Tibial artery (tissue), 4 donors: ENCODE data around the gene SYAP1.

Experiments used
- DNase-seq, 2 donors: peaks; one replicate each; pipeline ENCODE4 v3.0.0-alpha.2; 2019
- H3K27ac ChIP-seq, 2 donors: fragments of 200-600 bp; sonication (generic) in 1 of 2; 1 replicate in 1 of 2; 2 replicates in 1 of 2; pipeline ENCODE4 v1.5.1; 2018 to 2019; ENCODE audit warnings: mild to moderate bottlenecking in 1 of 2
- H3K27me3 ChIP-seq, 2 donors: fragments of 200-600 bp; sonication (generic) in 1 of 2; one replicate each; pipeline versions ENCODE4 v1.5.1 to v1.6.0; 2016 to 2019
- H3K36me3 ChIP-seq, 3 donors: fragments of 200-600 bp; sonication (generic) in 2 of 3; one replicate each; pipeline ENCODE4 v1.5.1; 2016 to 2019; ENCODE audit warnings: mild to moderate bottlenecking in 2 of 3
- H3K4me1 ChIP-seq, 4 donors: fragments of 200-600 bp; sonication (generic) in 2 of 4; 1 replicate in 3 of 4; 2 replicates in 1 of 4; pipeline ENCODE4 v1.5.1; 2016 to 2019
- H3K4me3 ChIP-seq, 2 donors: fragments of 200-600 bp; sonication (generic) in 1 of 2; 1 replicate in 1 of 2; 2 replicates in 1 of 2; pipeline ENCODE4 v1.5.1; 2018 to 2019; ENCODE audit warnings: mild to moderate bottlenecking in 2 of 2
- H3K9me3 ChIP-seq, 3 donors: fragments of 200-600 bp; sonication (generic) in 1 of 3; one replicate each; pipeline ENCODE4 v1.5.1; 2016 to 2019
- intact Hi-C: fragments of 100-400 bp; cut with DNase I; formaldehyde crosslinking; loops from one replicate; pipeline ENCODE4 v1.15.0; 2023; ENCODE audit warnings: low total_unique reads
- TF ChIP-seq, protein P1 (sequence below), 2 experiments: fragments of 200-600 bp in 1 of 2; fragments of 450-650 bp in 1 of 2; IDR thresholded peaks; one replicate each; pipeline ENCODE4 v1.5.1; 2017 to 2019; ENCODE audit warnings: antibody characterized with exemption in 2 of 2, mild to moderate bottlenecking in 1 of 2, moderate library complexity in 1 of 2

The SYAP1 gene

DNA sequence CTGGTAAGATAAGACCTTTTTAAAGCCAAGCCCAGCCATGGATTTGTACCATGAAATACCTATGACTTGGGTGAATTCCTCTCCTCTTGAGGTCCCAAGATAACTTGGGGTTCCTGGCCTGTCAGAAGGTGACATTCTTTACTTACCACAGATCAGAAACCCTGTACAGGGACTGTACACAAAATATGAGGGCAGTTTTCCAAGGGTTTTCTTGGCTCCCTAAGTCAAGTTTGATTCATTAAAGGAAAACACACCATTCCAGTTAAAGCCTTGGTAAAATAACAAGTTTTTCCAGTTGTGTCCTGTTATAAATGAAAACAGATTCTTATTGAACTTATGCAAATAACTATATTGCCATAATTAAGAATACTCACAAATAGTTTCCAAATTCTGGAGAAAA lies 8.2 kb downstream of the SYAP1 start:
- no peak overlapping the region for H3K27ac ChIP-seq
- intact Hi-C loops: no loop called here
- TF ChIP-seq, protein P1, sequence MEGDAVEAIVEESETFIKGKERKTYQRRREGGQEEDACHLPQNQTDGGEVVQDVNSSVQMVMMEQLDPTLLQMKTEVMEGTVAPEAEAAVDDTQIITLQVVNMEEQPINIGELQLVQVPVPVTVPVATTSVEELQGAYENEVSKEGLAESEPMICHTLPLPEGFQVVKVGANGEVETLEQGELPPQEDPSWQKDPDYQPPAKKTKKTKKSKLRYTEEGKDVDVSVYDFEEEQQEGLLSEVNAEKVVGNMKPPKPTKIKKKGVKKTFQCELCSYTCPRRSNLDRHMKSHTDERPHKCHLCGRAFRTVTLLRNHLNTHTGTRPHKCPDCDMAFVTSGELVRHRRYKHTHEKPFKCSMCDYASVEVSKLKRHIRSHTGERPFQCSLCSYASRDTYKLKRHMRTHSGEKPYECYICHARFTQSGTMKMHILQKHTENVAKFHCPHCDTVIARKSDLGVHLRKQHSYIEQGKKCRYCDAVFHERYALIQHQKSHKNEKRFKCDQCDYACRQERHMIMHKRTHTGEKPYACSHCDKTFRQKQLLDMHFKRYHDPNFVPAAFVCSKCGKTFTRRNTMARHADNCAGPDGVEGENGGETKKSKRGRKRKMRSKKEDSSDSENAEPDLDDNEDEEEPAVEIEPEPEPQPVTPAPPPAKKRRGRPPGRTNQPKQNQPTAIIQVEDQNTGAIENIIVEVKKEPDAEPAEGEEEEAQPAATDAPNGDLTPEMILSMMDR (IDR thresholded peaks at IDR 0.05): no peak
- no peaks in the 10 kb centered on the region for H3K27me3 ChIP-seq
- DNase-seq: no peak
- H3K36me3 ChIP-seq: no peaks in the 10 kb centered on the region
- H3K4me1 ChIP-seq: peaks cover 0 to 3% (median 0%) of the 10 kb centered on the region in 4 donors
- H3K4me3 ChIP-seq: no peak overlapping the region
- no peaks in the 10 kb centered on the region for H3K9me3 ChIP-seq

DNA sequence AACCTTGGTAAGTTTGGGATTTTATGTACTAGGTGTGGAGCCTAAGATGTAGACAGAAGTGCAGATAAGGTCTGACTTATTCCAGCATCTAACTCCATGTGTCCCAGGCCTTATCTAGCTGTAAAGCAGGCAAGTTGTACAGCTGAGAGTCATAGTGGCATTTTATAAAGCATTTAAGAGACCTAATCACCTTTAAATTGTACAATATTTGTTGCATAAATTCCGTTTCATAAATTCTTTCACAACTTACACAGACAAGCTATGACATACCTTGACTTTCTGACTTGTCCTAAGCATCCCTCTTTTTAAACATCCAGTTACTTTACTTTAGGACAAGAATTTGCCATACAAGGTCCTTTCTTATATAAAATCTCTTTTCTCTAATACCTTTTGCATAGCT lies 11.0 kb downstream of the SYAP1 start:
- Histone ChIP-seq H3K27ac (no peak overlapping the region), H3K4me3 (no peak overlapping the region), H3K4me1 (no peaks in the 10 kb centered on the region), H3K36me3 (peaks cover 0 to under 1% (median under 1%) of the 10 kb centered on the region in 3 donors), H3K9me3 (no peaks in the 10 kb centered on the region), H3K27me3 (no peaks in the 10 kb centered on the region)
- TF ChIP-seq, protein P1 (IDR thresholded peaks at IDR 0.05): no peak
- no peak for DNase-seq
- intact Hi-C loops: no loop called here

DNA sequence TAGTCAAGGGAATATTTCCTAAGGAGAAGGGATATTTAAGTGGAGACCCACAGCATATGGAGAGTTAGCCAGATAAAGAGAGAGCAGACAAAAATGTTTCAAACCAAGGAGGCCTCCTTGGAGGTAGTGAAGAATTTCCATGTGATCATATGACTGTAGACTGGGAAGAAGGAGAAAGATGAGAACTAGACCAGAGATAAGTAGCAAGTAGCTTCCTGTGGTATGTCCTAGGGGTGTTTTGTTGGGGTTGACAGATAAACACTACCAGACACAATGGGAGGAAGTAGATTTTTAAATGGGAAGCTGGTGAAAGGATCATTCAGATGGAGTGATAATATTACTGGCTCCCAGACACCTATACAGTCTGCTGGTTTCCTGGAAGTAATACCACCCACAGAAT lies 13.6 kb downstream of the SYAP1 start:
- H3K27me3 ChIP-seq: no peaks in the 10 kb centered on the region
- intact Hi-C loops: no loop called here
- no peaks in the 10 kb centered on the region for H3K4me1 ChIP-seq
- H3K4me3 ChIP-seq: no peak overlapping the region
- no peaks in the 10 kb centered on the region for H3K9me3 ChIP-seq
- H3K36me3 ChIP-seq: peaks cover 11 to 27% (median 26%) of the 10 kb centered on the region in 3 donors
- DNase-seq: no peak
- H3K27ac ChIP-seq: no peak overlapping the region
- TF ChIP-seq, protein P1 (IDR thresholded peaks at IDR 0.05): no peak

DNA sequence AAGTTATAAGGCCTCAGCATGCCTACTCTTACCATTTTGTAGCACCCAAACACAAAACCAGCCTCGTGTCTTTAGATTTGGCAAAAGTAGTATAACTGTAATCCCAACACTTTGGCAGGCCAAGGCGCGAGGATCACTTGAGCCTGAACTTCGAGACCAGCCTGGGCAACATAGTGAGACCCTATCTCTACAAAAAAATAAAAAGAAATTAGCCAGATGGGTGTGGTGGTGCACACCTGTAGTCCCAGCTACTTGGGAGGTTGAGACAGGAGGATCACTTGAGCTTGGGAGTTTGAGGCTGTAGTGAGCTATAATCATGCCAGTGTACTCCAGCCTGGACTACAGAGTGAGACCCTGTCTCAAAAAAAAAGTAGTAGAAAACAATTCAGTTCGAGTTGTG lies 17.6 kb downstream of the SYAP1 start:
- TF ChIP-seq, protein P1 (IDR thresholded peaks at IDR 0.05): no peak
- Histone ChIP-seq H3K4me3 (no peak overlapping the region), H3K9me3 (no peaks in the 10 kb centered on the region), H3K27ac (no peak overlapping the region), H3K4me1 (no peaks in the 10 kb centered on the region), H3K36me3 (peaks cover 11 to 58% (median 47%) of the 10 kb centered on the region in 3 donors), H3K27me3 (no peaks in the 10 kb centered on the region)
- intact Hi-C loops: no loop called here
- no peak for DNase-seq

DNA sequence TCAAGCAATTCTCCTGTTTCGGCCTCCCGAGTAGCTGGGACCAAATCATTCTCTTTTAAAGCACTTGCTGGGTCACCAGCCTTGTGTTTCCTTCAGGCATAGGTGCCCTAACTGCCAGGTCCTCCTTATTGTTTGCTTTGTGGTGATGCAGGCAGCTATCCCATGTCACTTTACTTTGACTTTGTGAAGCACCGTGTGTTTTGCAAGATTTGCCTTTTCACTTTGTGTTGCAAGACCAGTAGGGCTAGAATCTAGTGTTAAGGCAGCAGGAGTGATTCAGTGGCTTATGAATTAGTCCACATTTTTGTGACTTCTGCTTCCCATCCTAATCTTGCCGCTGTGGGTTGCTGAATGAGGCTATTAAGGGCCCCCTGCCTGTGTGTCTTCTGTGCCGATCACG lies 20.2 kb downstream of the SYAP1 start:
- DNase-seq: no peak

More for the DNA sequence above, 20.2 kb downstream of the SYAP1 start:
- H3K9me3 ChIP-seq: no peaks in the 10 kb centered on the region
- TF ChIP-seq, protein P1 (IDR thresholded peaks at IDR 0.05): no peak
- intact Hi-C loops: no loop called here
- no peaks in the 10 kb centered on the region for H3K27me3 ChIP-seq
- H3K4me1 ChIP-seq: no peaks in the 10 kb centered on the region
- no peak overlapping the region for H3K27ac ChIP-seq
- peaks cover 25 to 84% (median 72%) of the 10 kb centered on the region in 3 donors for H3K36me3 ChIP-seq
- no peak overlapping the region for H3K4me3 ChIP-seq
